ENCODE results near the gene TOM1L1.
A peak's percentile ranks its signal among the peaks of the same experiment; 100 is the strongest.

The TOM1L1 gene

GRCh38 chr17:54882950-54883349 is 17.7 kb upstream of the TOM1L1 start:
- TF ChIP-seq CTCF (conservative IDR thresholded peaks at IDR 0.05; ENCODE audit: low read length), result no peak
- H3K4me3 ChIP-seq (ENCODE audit: low read length), result no peak overlapping the region
- DNase-seq (ENCODE audit: low read depth), result no peak

GRCh38 chr17:54883939-54884338 is 16.7 kb upstream of the TOM1L1 start:
- no peak for TF ChIP-seq CTCF (conservative IDR thresholded peaks at IDR 0.05; ENCODE audit: low read length)
- no peak for DNase-seq (ENCODE audit: low read depth)
- H3K4me3 ChIP-seq (ENCODE audit: low read length), result no peak overlapping the region

GRCh38 chr17:54887787-54888186 is 12.9 kb upstream of the TOM1L1 start:
- no peak overlapping the region for H3K4me3 ChIP-seq (ENCODE audit: low read length)
- no peak for DNase-seq (ENCODE audit: low read depth)
- no peak for TF ChIP-seq CTCF (conservative IDR thresholded peaks at IDR 0.05; ENCODE audit: low read length)

GRCh38 chr17:54888254-54888653 is 12.4 kb upstream of the TOM1L1 start:
- no peak for TF ChIP-seq CTCF (conservative IDR thresholded peaks at IDR 0.05; ENCODE audit: low read length)
- DNase-seq (ENCODE audit: low read depth), result no peak

GRCh38 chr17:54888981-54889380 is 11.7 kb upstream of the TOM1L1 start:
- H3K4me3 ChIP-seq (ENCODE audit: low read length), result no peak overlapping the region
- no peak for TF ChIP-seq CTCF (conservative IDR thresholded peaks at IDR 0.05; ENCODE audit: low read length)
- no peak for DNase-seq (ENCODE audit: low read depth)

More at GRCh38 chr17:54888254-54888653, 12.4 kb upstream of the TOM1L1 start:
- no peak overlapping the region for H3K4me3 ChIP-seq (ENCODE audit: low read length)

- peak; percentile 53 for TF ChIP-seq CTCF (conservative IDR thresholded peaks at IDR 0.05; ENCODE audit: low read length)
- DNase-seq (ENCODE audit: low read depth), result peak; percentile 69
- H3K4me3 ChIP-seq (ENCODE audit: low read length), result no peak overlapping the region
These were observed 9.4 kb upstream of the TOM1L1 start for GRCh38 chr17:54891176-54891821.

GRCh38 chr17:54892360-54892759 is 8.3 kb upstream of the TOM1L1 start:
- no peak for DNase-seq (ENCODE audit: low read depth)
- TF ChIP-seq CTCF (conservative IDR thresholded peaks at IDR 0.05; ENCODE audit: low read length), result no peak
- H3K4me3 ChIP-seq (ENCODE audit: low read length), result no peak overlapping the region

Data from AG10803 (cell line).